GM18505 (cell line): ENCODE data around the gene GZMA.
"Not testable (repeated sequence)": the region's sequence is repeated elsewhere in the genome, so short reads cannot be mapped to it uniquely, and the experiment has no call there.

Experiments
- ATAC-seq: cut with Tn5 transposase; IDR thresholded peaks from one replicate; pipeline ENCODE4 v1.9.1; 2021; ENCODE audit not compliant: unreplicated experiment
- POLR2A ChIP-seq: IDR thresholded peaks from 4 replicates; pipeline ENCODE4 v1.6.1; 2011; ENCODE audit warnings: borderline replicate concordance; ENCODE audit not compliant: insufficient read depth, insufficient read length; ENCODE audit errors: extremely low read depth

GZMA gene

GRCh38 chr5:55102348-55102747 is at the start of gene GZMA:
Gene GZMA (plus strand): TSS chr5:55102646. CDS start chr5:55102683, 37 bp downstream.
- no peak for ATAC-seq
- no peak for TF ChIP-seq POLR2A

GRCh38 chr5:55055183-55055582 is 47.3 kb upstream of the GZMA start:
- no peak for TF ChIP-seq POLR2A
- no peak for ATAC-seq

- no peak for ATAC-seq
- no peak for TF ChIP-seq POLR2A
Measured at GRCh38 chr5:55062039-55062779, 40.2 kb upstream of the GZMA start.

- ATAC-seq: no peak
- TF ChIP-seq POLR2A: no peak
Measured at GRCh38 chr5:55063220-55063863, 39.1 kb upstream of the GZMA start.

- TF ChIP-seq POLR2A: no peak
- ATAC-seq: no peak
Measured at GRCh38 chr5:55063899-55064298, 38.5 kb upstream of the GZMA start.

- ATAC-seq: no peak
- no peak for TF ChIP-seq POLR2A
Measured at GRCh38 chr5:55064523-55064922, 37.9 kb upstream of the GZMA start.

- ATAC-seq: no peak
- no peak for TF ChIP-seq POLR2A
Measured at GRCh38 chr5:55066277-55066676, 36.2 kb upstream of the GZMA start.

GRCh38 chr5:55070968-55071367 is 31.5 kb upstream of the GZMA start:
- ATAC-seq: no peak

GRCh38 chr5:55071413-55071812 is 31.0 kb upstream of the GZMA start:
- ATAC-seq: no peak
- no peak for TF ChIP-seq POLR2A

More at GRCh38 chr5:55070968-55071367, 31.5 kb upstream of the GZMA start:
- no peak for TF ChIP-seq POLR2A

GRCh38 chr5:55072666-55073065 is 29.8 kb upstream of the GZMA start:
- no peak for TF ChIP-seq POLR2A
- no peak for ATAC-seq

GRCh38 chr5:55073211-55073610 is 29.2 kb upstream of the GZMA start:
- no peak for TF ChIP-seq POLR2A
- no peak for ATAC-seq

GRCh38 chr5:55081541-55081940 is 20.9 kb upstream of the GZMA start:
- no peak for ATAC-seq
- TF ChIP-seq POLR2A: no peak

GRCh38 chr5:55089301-55089700 is 13.1 kb upstream of the GZMA start:
- not testable (repeated sequence) for ATAC-seq

- not testable (repeated sequence) for ATAC-seq
Measured at GRCh38 chr5:55091011-55091410, 11.4 kb upstream of the GZMA start.

- no peak for TF ChIP-seq POLR2A
- no peak for ATAC-seq
Measured at GRCh38 chr5:55096182-55096581, 6.3 kb upstream of the GZMA start.

- no peak for TF ChIP-seq POLR2A
- no peak for ATAC-seq
Measured at GRCh38 chr5:55096861-55097260, 5.6 kb upstream of the GZMA start.

GRCh38 chr5:55101148-55101547 is 1.3 kb upstream of the GZMA start:
- ATAC-seq: not testable (repeated sequence)
